Testis (tissue), 3 donors: ENCODE measurements around the gene P2RY10. TPM values are rescaled to one million over a fixed set of nuclear protein-coding genes. Genes with fewer than 3 reads are reported as not detected.

Source experiments
- DNase-seq: peaks from one replicate; pipeline ENCODE4 v3.0.0-alpha.2; 2019
- H3K27ac ChIP-seq, 2 donors: fragments of 200-600 bp; sonication (generic); one replicate each; pipeline ENCODE4 v1.5.1; 2019
- H3K27me3 ChIP-seq: fragments of 200-600 bp; sonication (generic); one replicate; pipeline ENCODE4 v1.5.1; 2019
- H3K36me3 ChIP-seq: fragments of 200-600 bp; sonication (generic); one replicate; pipeline ENCODE4 v1.5.1; 2017; ENCODE audit warnings: low read depth; ENCODE audit errors: missing control alignments
- H3K4me1 ChIP-seq: fragments of 200-600 bp; sonication (generic); one replicate; pipeline ENCODE4 v1.5.1; 2019
- H3K4me3 ChIP-seq, 2 donors: fragments of 200-600 bp; sonication (generic); one replicate each; pipeline ENCODE4 v1.5.1; 2017 to 2019
- H3K9me3 ChIP-seq: fragments of 200-600 bp; sonication (generic); one replicate; pipeline ENCODE4 v1.5.1; 2017
- POLR2A ChIP-seq: fragments of 450-650 bp; IDR thresholded peaks from one replicate; pipeline ENCODE4 v1.6.1; 2017; ENCODE audit warnings: antibody characterized with exemption, mild to moderate bottlenecking, moderate library complexity
- WGBS, 2 donors: methylation state at CpG; one replicate each; pipeline ENCODE4 v1.1.5; 2018; 5-methylcytosine and 5-hydroxymethylcytosine counted together
- intact Hi-C: fragments of 100-400 bp; cut with DNase I; formaldehyde crosslinking; loops from one replicate; pipeline ENCODE4 v1.15.1; 2023; ENCODE audit warnings: low total_unique reads
- polyA plus RNA-seq: library from polyadenylated mRNA; stranded (reverse); fragments of 350-450 nt; fragmentation: Illumina TruSeq; extraction: RNeasy Lipid Tissue Mini Kit (QIAGEN cat#74804); gene quantifications from one replicate; pipeline ENCODE4 v1.2.3, GENCODE V29; 2014; ENCODE audit warnings: low read depth, low replicate concordance; ENCODE audit not compliant: insufficient read depth
- total RNA-seq, 2 donors: library from RNA; depleted of rRNA; stranded (reverse); fragments of >200 nt; gene quantifications; one replicate each; pipeline ENCODE4 v1.2.3, GENCODE V29; 2016
- TF ChIP-seq, protein P1 (sequence below), 3 experiments: fragments of 450-650 bp in 2 of 3; fragments of 200-600 bp in 1 of 3; sonication (generic) in 1 of 3; IDR thresholded peaks; one replicate each; pipeline ENCODE4 v1.5.1; 2016 to 2019; ENCODE audit warnings: antibody characterized with exemption in 3 of 3, mild to moderate bottlenecking in 2 of 3, moderate library complexity in 1 of 3

The P2RY10 gene
- total and polyA plus RNA-seq, 3 donors from 2014 or later, result 0.46 to 0.81 TPM; not detected in 1

DNA sequence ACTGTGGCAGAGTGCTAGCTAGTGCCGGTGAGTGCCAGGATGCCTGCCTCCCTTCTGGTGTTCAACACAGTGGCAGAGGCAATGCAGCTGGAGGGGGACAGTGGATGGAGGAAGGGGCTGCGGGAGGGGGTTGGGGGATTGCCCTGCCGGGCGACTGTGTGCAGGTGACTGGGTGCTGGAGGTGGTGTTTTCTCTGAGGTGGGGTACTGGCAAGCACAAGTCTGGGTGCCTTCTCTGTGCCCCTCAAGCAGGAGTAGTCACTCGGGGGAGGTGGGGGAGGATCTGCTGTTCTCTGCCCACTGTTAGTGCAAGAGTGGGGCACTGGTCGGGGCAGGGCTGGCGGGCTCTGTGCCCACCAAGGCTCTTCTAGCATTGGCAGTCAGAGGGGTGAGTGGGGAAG lies 10.3 kb upstream of the P2RY10 start:
- intact Hi-C loops, result no loop called here
- H3K4me3 ChIP-seq, result no peak overlapping the region
- no peaks in the 10 kb centered on the region for H3K9me3 ChIP-seq
- H3K27ac ChIP-seq, result no peak overlapping the region
- H3K36me3 ChIP-seq, result no peaks in the 10 kb centered on the region
- 81 to 100% methylated on average over 3 to 5 of the region's 7 CpGs for WGBS, 2 donors
- no peaks in the 10 kb centered on the region for H3K27me3 ChIP-seq
- TF ChIP-seq, protein P1, sequence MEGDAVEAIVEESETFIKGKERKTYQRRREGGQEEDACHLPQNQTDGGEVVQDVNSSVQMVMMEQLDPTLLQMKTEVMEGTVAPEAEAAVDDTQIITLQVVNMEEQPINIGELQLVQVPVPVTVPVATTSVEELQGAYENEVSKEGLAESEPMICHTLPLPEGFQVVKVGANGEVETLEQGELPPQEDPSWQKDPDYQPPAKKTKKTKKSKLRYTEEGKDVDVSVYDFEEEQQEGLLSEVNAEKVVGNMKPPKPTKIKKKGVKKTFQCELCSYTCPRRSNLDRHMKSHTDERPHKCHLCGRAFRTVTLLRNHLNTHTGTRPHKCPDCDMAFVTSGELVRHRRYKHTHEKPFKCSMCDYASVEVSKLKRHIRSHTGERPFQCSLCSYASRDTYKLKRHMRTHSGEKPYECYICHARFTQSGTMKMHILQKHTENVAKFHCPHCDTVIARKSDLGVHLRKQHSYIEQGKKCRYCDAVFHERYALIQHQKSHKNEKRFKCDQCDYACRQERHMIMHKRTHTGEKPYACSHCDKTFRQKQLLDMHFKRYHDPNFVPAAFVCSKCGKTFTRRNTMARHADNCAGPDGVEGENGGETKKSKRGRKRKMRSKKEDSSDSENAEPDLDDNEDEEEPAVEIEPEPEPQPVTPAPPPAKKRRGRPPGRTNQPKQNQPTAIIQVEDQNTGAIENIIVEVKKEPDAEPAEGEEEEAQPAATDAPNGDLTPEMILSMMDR (IDR thresholded peaks at IDR 0.05), result no peak
- no peak for TF ChIP-seq POLR2A
- no peak for DNase-seq
- no peaks in the 10 kb centered on the region for H3K4me1 ChIP-seq

DNA sequence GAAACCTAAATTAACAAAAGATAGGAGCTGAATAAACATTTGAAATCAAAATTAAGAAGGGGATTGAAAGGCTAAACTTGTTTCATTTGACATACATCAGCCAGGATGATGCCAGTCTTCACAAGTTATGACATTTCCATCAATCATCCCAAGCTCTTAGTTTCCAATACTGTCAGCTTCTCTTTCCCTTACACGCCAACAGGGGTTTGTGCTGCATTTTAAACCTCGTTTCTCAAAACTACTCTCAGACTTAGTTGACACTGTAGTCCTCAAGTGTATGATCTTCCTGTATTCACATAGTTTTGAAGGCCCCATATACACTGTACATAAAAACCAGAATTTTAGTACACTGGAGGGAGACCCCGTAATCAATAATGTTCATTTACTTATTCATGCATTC lies 840 bp upstream of the P2RY10 start:
- Histone ChIP-seq H3K27me3 (no peaks in the 10 kb centered on the region), H3K36me3 (no peaks in the 10 kb centered on the region), H3K4me3 (no peak overlapping the region), H3K4me1 (no peaks in the 10 kb centered on the region), H3K27ac (no peak overlapping the region), H3K9me3 (no peaks in the 10 kb centered on the region)
- TF ChIP-seq, protein P1 (IDR thresholded peaks at IDR 0.05), result no peak
- no peak for TF ChIP-seq POLR2A
- 86 to 91% methylated on average over 3 of the region's 3 CpGs for WGBS, 2 donors
- no peak for DNase-seq
- intact Hi-C loops, result no loop called here

DNA sequence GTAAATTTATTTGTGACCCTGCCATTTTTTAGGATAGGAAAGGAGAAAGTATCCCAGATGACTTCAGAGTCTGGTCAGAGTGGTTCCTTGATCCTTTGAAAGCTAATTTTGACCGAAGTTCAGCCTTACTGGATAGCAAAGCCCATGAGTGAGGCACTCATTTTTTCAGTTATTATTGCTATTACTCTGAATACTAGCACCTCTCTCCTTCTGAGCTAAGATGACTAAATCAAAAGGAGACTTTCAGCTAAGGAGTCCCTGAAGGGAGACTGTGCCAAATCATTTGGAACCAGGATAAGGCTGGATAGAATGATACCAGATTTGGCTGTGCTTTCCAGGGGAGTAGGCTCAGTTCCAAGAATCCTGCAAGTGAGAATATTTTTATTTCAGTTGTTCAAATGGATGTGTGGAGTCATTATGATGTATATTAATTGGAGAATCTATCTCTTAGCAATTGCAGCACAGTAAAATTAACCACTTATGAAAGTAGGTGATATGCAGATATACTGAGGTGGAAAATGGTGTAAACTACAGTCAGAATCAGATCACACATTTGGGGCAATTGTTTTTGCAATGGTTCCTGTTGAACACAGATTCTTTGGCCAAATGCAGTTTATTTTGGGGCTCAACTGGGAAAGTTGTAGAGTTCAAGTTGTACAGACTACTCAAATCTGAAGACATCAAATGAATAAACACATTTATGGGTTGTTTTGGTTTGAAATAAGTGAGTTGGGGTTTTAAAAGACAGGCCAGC lies 1.2 kb downstream of the P2RY10 start:
- H3K9me3 ChIP-seq, result no peaks in the 10 kb centered on the region
- H3K36me3 ChIP-seq, result no peaks in the 10 kb centered on the region
- H3K4me3 ChIP-seq, result no peak overlapping the region
- no peak for DNase-seq
- WGBS, 2 donors, result 71% methylated on average over 1 of the region's 1 CpG; no CpG with 5 or more reads in 1 of the 2 donors
- no peak overlapping the region for H3K27ac ChIP-seq
- intact Hi-C loops, result no loop called here
- no peaks in the 10 kb centered on the region for H3K27me3 ChIP-seq
- no peaks in the 10 kb centered on the region for H3K4me1 ChIP-seq
- TF ChIP-seq POLR2A, result no peak
- TF ChIP-seq, protein P1 (IDR thresholded peaks at IDR 0.05), result no peak

DNA sequence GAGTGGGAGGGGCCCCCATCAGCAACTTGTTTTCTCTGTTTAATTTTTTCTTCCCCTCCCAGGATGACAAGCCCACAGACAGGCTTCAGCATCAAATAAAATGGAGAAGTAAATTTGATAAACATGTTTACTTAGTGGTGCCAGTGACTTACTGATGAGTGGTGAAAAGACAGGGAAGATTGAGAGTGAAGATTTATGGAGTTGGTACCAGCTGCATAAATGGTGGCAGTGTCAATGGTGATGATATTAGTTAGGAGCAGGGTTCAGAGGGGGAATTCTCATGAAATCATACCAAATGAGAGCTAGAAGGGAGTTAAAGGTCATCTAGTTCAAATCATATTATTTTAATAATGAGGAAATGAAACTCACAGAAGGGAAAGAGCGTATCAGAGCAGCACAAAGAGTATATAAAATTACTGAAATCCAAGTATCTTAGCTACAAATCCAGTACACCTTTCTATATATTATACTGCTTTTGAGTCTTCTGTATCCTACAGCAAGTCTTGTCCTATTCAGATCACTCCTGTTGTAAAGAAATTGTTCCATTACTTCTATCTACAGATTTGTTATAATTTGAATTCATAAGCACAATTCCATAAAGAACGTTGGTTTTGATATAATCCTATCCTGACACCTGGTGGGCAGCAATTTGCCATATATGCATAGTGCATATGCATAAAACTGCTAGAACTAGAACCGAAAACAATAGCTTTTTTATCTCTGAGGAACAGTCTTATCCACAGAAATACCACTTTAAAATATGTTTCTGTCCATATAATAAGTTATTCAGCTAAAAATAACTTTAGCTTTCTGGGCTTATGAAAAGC lies 5.0 kb downstream of the P2RY10 start:
- no peaks in the 10 kb centered on the region for H3K4me1 ChIP-seq
- WGBS, 2 donors, result 52% methylated on average over 3 of the region's 3 CpGs
- H3K27me3 ChIP-seq, result no peaks in the 10 kb centered on the region
- H3K4me3 ChIP-seq, result no peak overlapping the region
- intact Hi-C loops, result no loop called here
- no peak overlapping the region for H3K27ac ChIP-seq
- no peaks in the 10 kb centered on the region for H3K36me3 ChIP-seq
- TF ChIP-seq, protein P1 (IDR thresholded peaks at IDR 0.05), result no peak
- TF ChIP-seq POLR2A, result no peak
- DNase-seq, result no peak
- H3K9me3 ChIP-seq, result no peaks in the 10 kb centered on the region
